Fibroblast of skin of right quadriceps (primary cell): ENCODE results near the gene STK32B.
A peak's percentile ranks its signal among the peaks of the same experiment; 100 is the strongest.

Source experiments
- DNase-seq: peaks from one replicate; pipeline ENCODE4 v3.0.0-alpha.2; 2013

STK32B gene

DNA sequence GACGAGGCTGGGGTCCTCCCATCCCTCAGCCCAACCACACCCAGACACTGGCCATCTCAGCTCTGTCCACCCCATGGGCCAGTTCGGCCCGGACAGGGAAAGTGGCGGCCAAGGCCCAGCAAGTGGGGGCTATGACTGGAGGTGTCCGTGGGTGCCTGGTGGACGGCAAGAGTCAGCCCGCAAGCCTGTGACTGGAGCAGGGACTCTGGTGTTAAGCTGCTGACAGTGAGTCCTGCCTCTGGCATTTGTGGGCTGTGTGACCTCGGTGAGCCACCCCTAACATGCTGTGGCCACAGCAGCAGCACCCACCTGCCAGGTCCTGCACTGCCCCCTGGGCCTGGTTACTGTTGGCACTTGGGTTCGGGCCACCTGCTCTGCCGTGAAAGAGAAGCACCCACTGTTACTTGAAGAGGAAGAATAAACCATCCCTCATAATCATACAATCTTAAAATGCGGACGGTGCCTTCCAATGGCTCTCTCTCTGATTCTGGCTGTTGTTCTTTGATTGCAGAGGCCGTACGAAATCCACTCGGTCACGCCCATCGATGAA, 405.1 kb downstream of the STK32B start:
- no peak for DNase-seq

DNA sequence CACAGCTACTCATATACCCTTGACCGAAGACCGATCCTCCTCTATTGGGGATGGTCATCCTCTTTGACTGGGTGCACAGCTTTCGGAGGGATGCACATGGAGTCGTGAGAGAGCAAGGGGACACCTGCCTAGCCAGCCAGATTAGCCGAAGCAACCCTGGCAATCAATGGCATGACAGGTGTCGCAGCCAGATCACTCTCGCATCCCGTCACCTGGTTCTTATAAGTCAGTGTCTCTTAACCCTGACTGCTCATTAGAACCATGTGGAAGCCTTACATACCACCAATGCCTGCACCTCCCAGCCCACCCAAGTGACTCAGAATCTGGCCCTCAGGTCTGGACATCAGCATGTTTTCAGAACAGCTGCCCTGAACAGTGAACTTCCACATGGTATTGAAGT, 407.4 kb downstream of the STK32B start:
- no peak for DNase-seq

- DNase-seq = no peak
Measured at GRCh38 chr4:5459236-5459635, 408.0 kb downstream of the STK32B start.

DNA sequence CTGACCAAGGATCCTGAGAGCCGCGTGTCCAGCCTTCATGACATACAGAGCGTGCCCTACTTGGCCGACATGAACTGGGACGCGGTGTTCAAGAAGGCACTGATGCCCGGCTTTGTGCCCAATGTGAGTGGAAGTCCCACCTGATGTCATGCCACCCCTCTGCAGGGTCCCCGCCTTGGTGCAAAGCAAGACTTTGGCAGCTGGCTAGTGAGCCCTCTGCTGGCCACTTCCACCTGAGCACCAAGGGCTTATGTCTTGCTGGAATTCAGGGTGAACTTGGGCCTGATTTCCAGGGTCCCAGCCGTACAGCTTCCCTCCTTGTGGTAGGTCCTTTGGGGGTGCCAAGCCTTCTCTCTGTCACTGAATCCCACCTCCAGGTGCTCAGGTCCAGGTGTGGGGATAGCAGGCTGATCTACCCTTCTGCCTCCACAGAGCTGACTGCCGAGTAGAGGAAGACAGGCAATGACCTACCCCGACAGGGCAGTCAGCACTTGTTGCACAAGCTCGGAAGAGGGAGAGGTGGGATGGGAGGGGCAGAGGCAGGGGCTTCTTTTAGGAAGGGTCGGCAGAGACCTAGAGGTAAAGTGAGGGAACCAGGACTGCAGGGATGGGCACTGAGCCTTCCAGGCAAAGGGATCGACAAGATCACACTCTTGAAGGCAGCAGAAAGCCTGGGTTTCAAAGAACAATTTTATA, 409.0 kb downstream of the STK32B start:
- peak; percentile 18 for DNase-seq

- no peak for DNase-seq
Measured at GRCh38 chr4:5461477-5461876, 410.2 kb downstream of the STK32B start.

DNA sequence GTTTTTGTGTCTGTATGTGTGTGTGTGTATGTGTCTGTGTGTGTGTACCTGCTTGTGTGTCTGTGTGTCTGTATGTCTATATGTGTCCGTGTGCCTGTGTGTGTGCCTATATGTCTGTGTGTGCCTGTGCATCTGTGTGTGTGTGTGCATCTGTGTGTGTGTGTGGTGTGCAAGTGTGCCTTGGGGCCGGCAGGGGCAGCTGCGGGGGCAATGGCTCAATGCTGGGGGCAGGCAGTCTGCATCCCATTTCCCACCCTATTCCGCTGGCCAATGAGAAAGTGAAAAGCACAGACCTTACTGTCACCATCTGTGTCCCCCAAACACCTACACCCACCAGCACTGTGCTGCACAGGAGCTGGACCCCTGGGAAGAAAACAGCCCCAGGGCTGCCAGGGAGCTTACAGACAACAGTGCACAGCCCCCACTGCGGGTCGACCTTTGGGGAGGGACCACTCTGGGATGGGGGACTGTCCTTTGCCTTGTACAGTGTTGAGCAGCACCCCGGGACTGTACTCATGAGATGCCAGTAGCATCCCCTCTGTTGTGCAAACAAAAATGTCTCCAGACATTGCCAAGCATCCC, 411.1 kb downstream of the STK32B start:
- no peak for DNase-seq

DNA sequence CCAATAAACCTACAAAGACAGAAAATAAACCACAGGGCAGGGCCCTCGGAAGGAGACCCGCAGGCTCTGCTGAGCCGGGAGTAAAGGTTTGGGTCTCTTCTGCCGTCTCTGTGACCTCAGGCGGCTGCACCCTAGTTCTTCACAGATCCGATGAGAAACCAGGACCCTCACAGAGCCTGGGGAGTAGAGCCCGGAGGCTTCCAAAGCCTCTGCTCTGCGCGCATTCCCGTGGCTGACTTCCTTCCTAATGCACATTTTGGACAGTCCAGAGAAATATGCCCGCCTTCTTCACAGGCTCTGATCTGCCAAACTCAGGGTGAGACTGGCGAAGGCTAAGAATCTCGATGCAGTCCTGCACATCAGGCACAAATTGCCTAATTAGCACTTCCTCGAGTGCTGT, 411.6 kb downstream of the STK32B start:
- DNase-seq = no peak

DNA sequence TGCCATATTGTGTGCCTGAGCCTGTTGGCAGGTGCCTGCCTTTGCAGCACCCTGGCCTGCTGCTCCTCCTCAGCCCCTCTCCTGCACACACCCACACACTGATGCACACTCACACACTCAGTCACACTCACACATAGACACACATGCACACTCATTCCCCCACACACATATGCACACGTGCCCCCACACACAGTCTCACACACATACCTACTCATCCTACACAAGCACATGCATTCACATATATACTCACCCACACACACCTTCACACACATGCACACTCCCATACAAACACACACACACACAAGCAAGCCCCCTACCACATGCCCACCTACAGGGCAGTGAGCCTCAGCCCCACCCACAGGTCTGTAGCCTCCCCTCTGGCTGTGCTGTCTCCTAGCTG, 412.1 kb downstream of the STK32B start:
- DNase-seq = no peak

- DNase-seq = no peak
Measured at GRCh38 chr4:5463936-5464650, 412.8 kb downstream of the STK32B start.

- no peak for DNase-seq
Measured at GRCh38 chr4:5465529-5465928, 414.2 kb downstream of the STK32B start.

DNA sequence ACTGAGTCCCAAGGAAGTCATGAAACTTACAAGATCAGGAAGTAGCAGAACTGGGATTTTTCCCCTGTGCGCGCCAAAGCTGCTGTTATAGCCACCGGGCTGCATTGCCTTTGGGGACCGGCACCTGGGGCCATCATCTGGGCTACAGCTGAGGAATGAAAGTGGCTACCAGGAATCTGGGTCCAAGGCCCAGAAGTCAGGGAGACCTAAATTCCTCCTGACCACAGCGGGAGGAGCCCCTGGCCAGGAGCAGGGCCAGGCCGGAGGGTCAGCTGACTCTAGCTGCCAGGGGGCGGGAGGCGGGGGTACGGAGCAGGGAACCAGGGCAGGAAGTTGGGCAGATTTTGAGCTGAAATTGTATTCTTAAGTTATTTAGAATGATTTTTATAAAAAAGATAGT, 414.7 kb downstream of the STK32B start:
- DNase-seq = no peak

- DNase-seq = no peak
Measured at GRCh38 chr4:5467111-5467510, 415.8 kb downstream of the STK32B start.

GRCh38 chr4:5469151-5469775, 418.0 kb downstream of the STK32B start:
- no peak for DNase-seq

- DNase-seq = no peak
Measured at GRCh38 chr4:5469861-5470260, 418.6 kb downstream of the STK32B start.

DNA sequence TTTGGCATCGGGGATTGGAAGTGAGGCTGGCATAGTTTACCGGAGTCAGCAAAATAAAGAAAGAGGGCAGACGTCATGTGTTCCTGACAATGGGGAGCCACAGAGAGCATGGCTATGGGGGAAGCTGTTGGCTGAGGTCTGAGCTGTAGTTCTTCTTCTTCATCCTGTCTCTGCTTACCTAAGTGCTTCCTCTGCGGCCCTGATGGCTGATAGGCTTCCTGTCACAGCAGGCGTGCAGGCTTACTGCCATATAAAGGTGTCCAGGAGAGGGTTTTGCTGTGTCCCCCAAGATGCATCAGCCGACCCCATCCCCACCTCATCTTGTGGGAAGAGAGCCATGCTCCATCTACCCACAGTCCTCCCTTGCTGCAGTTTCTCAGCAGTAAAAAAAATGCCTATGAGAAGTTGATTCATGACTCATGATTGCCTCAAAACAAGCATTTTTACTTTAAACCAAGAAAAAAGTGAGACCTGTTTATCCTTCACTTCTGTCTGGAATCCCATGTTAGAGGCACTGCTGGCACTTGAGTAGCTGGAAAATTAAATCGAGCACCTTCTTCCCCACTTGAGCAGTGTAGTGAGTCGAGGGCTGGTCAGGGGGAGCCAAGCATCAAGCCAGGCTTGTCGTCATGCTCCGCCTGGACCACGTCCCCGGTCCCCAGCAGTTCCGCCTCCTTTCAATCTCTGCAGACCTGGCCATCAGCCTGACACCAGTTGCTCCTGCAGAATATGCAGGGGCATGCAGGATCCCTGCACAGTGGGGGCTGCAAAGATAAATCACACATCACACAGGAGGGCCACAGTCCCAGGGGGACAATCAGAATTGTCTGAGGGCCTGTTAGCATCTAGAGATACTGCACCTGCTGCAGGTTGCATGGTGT, 419.3 kb downstream of the STK32B start:
- DNase-seq = no peak

DNA sequence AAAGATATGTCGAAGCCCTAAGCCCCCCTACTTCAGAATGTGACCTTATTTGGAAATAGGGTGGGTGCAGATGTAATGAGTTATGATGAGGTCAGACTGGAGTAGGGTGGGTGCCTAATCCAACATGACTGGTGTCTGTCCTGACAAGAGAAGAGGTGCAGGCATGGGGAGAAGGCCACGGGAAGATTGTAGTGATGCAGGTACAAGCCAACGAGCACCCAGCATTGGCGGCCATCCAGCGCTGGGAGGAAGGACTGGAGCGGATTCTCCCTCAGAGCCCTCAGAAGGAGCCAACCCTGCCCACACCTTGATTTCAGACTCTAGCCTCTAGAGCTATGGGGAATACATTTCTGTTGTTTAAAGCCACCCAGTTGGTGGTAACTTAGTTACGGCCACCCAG, 419.9 kb downstream of the STK32B start:
- DNase-seq = no peak

GRCh38 chr4:5471691-5472090, 420.4 kb downstream of the STK32B start:
- no peak for DNase-seq

DNA sequence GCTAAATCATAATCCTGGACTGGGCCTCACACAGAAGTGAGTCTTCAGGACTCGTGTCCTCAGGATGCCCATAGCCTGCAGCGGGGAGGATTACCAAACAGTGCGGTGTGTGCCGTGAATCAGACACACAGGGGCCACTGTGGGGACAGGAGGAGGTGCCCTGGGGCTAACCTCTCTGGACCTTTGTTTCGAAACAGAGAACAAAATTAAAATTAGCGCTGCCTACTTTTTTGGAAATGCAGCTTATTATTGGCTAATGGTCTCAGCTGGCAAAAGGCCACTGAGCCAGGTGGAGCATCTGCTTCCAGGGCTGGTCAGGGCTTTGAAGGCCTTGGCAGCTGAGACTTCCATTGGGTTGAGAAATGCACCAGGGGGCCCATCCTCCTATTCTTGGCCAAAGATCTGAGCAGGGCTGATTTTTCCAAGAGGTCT, 420.9 kb downstream of the STK32B start:
- no peak for DNase-seq

DNA sequence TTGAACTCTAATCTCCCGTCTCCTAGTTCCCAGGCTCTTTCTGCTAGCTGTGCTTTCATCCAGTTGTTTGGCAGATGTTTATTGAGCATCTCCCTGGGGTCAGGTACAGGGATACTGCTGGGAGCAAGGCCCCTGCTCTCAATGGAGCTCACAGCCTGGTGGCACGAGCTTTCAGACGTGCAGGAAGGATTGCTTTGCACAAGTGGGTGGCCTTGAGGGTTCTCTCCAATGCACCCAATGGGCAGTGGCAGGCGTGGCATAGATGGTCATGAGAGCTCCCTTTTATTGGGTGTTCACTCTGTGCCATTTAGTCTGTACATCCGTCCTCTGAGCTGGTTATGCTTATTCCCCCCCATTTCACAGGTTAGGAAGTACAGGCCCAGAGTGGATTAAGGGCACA, 421.8 kb downstream of the STK32B start:
- no peak for DNase-seq

DNA sequence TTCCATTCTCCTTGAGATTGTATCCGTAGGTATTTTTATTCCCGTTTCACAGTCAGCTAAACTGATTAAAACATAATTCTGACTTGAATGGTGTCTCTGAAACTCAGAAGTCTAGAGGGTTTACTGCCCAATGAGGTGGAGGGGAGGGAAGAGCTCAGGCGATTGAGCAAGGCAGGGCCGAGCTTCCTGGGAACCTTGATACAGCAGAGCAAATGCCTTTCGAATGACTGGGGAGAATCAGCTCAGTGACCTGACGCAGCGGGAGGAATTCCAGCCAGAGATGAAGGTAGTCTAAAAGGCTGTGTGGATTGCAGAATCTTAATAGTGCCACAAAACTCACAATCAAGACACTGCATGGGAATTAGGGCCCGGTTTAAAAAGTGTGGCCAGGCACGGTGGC, 423.5 kb downstream of the STK32B start:
- peak; percentile 25 for DNase-seq

DNA sequence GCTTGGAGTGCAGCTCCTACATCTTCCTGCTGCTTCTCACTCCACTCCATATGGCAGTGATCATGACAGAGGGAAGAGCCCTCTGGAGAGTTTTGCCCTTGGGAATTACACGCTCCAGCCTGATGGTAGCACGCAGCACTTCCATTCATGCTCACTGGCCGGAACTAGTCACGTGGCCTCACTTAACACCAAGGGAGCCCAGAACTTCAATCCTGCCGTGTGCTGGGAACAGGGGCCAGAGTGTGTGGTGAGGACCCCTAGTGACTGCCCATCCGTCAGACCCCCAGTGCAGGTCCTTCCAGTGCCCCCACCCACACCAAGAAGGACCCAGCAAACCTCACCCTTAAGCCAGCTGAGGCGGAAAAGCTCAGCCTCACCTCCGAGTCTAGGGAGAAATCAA, 426.3 kb downstream of the STK32B start:
- DNase-seq = no peak

DNA sequence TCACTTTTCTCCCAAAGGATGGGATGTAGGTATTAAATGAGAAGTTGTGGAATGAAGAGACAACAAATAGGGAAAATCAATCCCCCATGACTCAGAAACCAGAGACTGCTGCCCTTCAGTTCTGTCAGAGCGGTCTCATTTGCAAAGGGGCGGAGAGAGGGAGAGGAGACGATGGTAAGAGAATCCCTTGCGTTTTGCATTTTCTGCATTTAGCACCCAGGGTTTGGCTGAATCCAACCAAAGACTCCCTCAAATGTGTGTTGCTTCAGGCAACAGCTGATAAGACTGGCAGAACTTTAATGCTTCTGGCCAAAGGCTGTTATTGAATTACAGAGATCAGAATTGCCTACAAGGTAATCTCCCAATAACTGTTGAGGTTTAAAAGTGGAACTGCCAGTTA, 426.9 kb downstream of the STK32B start:
- DNase-seq = no peak

DNA sequence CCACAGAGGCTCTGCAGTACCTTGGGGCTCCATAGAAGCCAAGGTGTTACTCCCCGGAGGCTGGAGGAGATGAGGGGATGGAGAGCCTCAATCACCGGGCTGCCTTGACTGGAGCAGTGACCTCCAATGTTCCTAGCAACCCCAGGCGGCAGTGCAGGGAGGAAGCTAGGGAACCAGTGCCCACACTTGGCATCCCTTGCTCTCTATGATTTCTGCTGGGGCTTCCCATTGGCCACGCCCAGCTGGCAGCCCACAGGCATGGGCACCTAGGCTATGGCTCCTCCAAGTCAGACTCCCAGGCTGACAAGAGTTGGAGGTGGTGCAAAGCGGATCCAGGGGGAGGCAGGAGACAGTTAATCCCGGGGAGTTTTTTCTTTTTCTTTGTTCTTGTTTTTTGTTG, 427.4 kb downstream of the STK32B start:
- DNase-seq = no peak
